Muscle layer of duodenum (tissue), 2 donors: ENCODE data around the gene RASL11A.
"Not testable (repeated sequence)": the region's sequence is repeated elsewhere in the genome, so short reads cannot be mapped to it uniquely, and the experiment has no call there.

Experiments used
- H3K27ac ChIP-seq: one replicate; pipeline ENCODE4 v1.7.0; 2013; ENCODE audit warnings: mild to moderate bottlenecking, low read length
- H3K27me3 ChIP-seq: one replicate; pipeline ENCODE4 v1.7.0; 2013; ENCODE audit warnings: low read depth, mild to moderate bottlenecking, control low read depth, low read length
- H3K36me3 ChIP-seq, 2 donors: one replicate each; pipeline ENCODE4 v1.7.0; 2013; ENCODE audit warnings: low read length in 2 of 2, control low read depth in 1 of 2, mild to moderate bottlenecking in 1 of 2; ENCODE audit not compliant: insufficient read depth in 2 of 2, control insufficient read depth in 1 of 2
- H3K4me1 ChIP-seq, 2 donors: one replicate each; pipeline ENCODE4 v1.7.0; 2013; ENCODE audit warnings: low read length in 2 of 2, mild to moderate bottlenecking in 2 of 2, control low read depth in 1 of 2, moderate library complexity in 1 of 2; ENCODE audit not compliant: insufficient read depth in 2 of 2, control insufficient read depth in 1 of 2
- H3K4me3 ChIP-seq, 2 donors: one replicate each; pipeline ENCODE4 v1.7.0; 2013; ENCODE audit warnings: low read length in 2 of 2, low read depth in 1 of 2, mild to moderate bottlenecking in 1 of 2
- H3K9me3 ChIP-seq, 2 donors: one replicate each; pipeline ENCODE4 v1.7.0; 2013; ENCODE audit warnings: low read length in 2 of 2, control low read depth in 1 of 2, mild to moderate bottlenecking in 1 of 2; ENCODE audit not compliant: control insufficient read depth in 1 of 2
- donor health status: healthy.

RASL11A gene

DNA sequence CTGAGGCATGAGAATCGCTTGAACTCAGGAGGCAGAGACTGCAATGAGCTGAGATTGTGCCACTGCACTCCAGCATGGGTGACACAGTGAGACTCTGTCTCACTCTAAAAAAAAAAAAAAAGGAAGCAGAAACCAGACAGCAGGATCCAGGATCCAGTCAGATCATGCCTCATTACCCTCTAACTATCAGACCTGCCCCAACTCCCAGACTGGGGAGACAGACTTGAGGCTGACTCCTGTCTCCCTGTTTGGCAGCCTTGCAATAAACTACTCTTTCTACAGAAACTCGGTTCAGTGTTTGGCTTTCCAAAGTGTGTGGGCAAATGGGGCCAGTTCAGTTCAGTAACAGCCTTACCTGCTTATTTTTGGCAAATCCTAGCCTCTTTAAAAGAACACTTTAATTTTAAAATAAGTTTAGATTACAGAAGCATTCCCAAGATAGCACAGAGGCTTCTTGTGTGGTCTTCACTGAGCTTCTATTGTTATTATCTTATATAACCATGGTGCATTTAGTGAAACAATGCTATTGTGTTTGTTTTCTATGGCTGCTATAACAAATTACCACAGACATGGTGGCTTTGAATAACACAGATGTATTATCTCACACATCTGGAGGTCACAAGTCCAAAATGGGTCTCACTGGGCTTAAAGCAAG is 18.5 kb downstream of the RASL11A start:
- Histone ChIP-seq H3K27me3 (no peaks in the 10 kb centered on the region), H3K27ac (no peak overlapping the region), H3K4me1 (no peaks in the 10 kb centered on the region), H3K36me3 (no peaks in the 10 kb centered on the region), H3K9me3 (no peaks in the 10 kb centered on the region), H3K4me3 (no peak overlapping the region)

DNA sequence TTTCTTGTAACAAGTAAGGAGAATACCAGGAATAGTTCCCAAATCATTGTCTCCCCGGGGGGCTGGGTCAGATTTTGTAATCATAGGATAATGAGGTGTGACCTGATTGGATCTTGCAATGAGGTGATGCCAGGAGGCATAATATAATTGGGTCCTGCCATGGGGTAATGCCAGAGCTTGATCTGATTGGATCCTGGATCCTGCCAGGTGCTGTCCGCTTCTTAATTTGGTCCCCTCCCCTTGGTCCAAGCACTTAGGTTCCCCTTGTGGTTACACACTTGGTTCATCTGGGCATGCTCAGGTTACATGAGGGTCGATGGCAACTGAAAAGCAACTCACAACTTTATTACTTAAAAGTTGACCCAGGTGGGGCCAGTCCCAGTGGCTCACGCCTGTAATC is 20.1 kb downstream of the RASL11A start:
- no peak overlapping the region for H3K27ac ChIP-seq
- H3K27me3 ChIP-seq = no peaks in the 10 kb centered on the region
- H3K4me1 ChIP-seq = no peaks in the 10 kb centered on the region
- no peak overlapping the region for H3K4me3 ChIP-seq
- H3K36me3 ChIP-seq = no peaks in the 10 kb centered on the region
- no peaks in the 10 kb centered on the region for H3K9me3 ChIP-seq

DNA sequence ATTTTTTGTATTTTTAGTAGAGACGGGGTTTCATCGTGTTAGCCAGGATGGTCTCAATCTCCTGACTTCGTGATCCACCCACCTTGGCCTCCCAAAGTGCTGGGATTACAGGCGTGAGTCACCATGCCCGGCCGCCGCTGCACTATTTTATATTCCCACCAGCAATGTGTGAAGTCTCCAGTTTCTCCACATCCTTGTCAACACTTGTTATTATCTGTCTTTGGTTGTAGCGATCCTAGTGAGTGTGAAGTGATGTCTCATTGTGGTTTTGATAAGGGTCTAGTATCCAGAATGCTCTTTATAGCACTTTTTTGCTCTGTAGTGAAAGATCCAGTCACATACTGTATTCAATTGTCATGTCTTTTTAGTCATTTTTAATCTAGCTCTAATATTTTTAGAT is 21.3 kb downstream of the RASL11A start:
- H3K27ac ChIP-seq, H3K4me1 ChIP-seq, H3K36me3 ChIP-seq, H3K4me3 ChIP-seq, H3K9me3 ChIP-seq, H3K27me3 ChIP-seq: not testable (repeated sequence)

DNA sequence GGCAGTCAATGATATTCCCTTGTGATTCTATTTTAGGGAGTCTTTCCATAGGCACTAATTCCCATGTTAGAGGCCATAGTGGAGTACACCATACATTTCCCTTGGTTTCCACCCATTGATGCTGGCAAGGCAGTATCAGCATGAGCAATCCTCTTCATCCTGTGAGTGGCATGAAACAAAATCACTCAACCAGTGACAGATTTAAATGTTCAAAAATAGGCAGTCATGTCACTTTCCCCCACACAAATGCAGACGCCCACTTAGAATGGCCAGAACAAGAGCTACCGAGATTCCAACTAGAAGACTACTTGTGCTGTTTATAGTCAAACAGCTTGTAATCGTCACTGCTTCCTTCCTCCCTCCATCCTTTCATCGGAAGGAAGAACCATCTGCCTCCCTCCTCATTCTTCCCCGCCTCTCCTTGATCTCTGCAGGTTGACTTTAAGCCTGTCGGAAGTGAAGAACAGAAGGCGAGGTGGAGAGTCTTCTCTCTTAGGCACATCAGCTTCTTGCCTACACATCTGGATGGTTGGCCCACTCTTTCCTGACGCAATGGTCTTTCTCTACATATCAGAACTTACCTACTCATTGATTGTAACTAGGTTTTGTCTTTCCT is 22.6 kb downstream of the RASL11A start:
- Histone ChIP-seq H3K9me3 (no peaks in the 10 kb centered on the region), H3K4me1 (no peaks in the 10 kb centered on the region), H3K4me3 (no peak overlapping the region), H3K27ac (no peak overlapping the region), H3K27me3 (no peaks in the 10 kb centered on the region), H3K36me3 (no peaks in the 10 kb centered on the region)

DNA sequence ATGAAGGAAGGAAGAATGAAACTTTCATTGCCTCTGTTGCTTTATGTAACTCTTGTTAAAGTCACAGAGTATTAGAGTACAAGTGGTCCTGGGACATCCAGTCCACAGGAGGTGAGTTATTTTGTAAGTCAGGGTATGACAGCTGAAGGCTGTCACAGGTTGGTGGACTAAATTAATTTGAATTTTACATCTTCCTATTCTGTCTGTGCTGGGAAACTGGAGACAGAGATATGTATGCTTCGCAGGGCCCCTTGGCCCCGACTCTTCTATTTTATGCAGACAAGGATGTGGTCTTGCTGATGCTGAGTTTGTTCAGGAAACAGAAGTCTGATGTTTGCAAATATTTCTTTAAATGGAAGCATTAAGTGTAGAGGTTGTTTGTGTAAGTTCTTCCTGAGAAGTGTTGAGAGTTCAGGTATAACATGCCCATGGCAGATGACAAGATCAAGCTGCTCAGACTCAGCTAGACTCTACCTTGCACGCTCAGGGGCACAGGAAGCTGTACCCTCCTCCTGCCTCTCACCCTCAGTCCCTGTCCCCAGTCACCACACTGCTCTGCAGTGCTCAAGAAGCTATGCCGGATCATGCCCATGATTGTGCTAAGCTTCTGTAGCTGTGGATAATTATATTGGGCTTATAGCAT is 23.4 kb downstream of the RASL11A start:
- no peaks in the 10 kb centered on the region for H3K27me3 ChIP-seq
- H3K4me1 ChIP-seq = no peaks in the 10 kb centered on the region
- H3K9me3 ChIP-seq = no peaks in the 10 kb centered on the region
- H3K4me3 ChIP-seq = no peak overlapping the region
- H3K36me3 ChIP-seq = no peaks in the 10 kb centered on the region
- no peak overlapping the region for H3K27ac ChIP-seq

DNA sequence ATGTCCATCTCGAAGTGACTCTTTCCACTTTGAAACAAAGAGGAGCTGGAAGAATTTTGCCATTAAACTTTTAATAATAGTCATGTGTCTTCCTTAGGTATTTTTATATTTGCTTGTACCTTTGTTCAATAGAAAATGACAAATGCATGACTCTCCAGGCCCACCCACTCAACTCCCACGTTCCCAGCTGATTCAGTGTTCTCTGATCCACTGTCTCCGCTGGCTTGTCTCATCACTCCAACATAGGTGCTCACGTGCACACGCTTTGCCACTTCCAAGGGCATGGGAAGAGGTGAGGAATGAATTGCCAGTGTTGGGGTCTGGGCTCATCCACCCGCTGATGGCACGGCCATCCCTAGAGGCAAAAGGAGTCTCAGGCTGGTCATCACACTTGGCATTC is 24.5 kb downstream of the RASL11A start:
- no peaks in the 10 kb centered on the region for H3K36me3 ChIP-seq
- H3K4me1 ChIP-seq = no peaks in the 10 kb centered on the region
- H3K27me3 ChIP-seq = no peaks in the 10 kb centered on the region
- no peak overlapping the region for H3K4me3 ChIP-seq
- no peaks in the 10 kb centered on the region for H3K9me3 ChIP-seq
- H3K27ac ChIP-seq = no peak overlapping the region

DNA sequence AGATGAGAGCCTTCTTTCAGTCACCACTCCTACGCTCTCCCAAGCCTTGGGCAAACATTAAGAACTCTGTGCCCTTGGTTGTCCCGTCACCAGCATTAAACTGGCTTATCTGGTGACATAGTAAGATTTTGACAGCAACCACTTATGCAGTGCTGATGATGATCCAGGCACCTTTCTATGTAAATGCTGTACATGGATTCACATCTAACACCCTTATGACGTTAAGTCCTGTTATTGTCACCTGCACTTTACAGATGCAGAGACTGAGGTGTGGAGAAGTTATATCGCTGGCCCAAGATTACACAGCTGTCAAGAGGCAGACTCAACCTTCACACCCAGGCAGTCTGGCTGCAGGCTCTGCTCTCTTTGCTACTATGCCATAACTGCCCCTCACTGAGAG is 25.0 kb downstream of the RASL11A start:
- H3K27ac ChIP-seq = no peak overlapping the region
- H3K9me3 ChIP-seq = no peaks in the 10 kb centered on the region
- H3K4me3 ChIP-seq = no peak overlapping the region
- no peaks in the 10 kb centered on the region for H3K36me3 ChIP-seq
- H3K27me3 ChIP-seq = no peaks in the 10 kb centered on the region
- no peaks in the 10 kb centered on the region for H3K4me1 ChIP-seq

DNA sequence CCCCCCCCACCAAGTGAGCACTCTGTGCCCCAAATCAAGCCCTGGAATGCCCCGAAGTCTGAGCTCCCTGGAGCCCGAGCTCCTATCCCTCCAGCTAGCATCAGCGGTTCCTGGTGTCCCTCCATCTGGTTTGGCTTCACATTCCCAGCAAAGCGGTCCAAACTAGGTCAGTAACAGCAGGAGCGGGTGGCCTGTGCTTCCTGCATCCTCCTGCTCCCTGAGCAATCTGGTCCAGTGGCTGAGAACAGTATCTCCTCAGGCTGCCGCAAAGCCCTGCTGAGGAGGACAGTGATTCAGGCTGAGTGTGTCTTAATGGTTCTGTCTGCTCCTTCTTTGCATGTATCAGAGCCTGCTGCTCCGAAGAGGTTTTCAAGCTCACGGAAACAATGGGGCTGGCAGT is 25.9 kb downstream of the RASL11A start:
- no peak overlapping the region for H3K4me3 ChIP-seq
- no peaks in the 10 kb centered on the region for H3K36me3 ChIP-seq
- no peaks in the 10 kb centered on the region for H3K4me1 ChIP-seq
- no peaks in the 10 kb centered on the region for H3K9me3 ChIP-seq
- no peak overlapping the region for H3K27ac ChIP-seq
- no peaks in the 10 kb centered on the region for H3K27me3 ChIP-seq

DNA sequence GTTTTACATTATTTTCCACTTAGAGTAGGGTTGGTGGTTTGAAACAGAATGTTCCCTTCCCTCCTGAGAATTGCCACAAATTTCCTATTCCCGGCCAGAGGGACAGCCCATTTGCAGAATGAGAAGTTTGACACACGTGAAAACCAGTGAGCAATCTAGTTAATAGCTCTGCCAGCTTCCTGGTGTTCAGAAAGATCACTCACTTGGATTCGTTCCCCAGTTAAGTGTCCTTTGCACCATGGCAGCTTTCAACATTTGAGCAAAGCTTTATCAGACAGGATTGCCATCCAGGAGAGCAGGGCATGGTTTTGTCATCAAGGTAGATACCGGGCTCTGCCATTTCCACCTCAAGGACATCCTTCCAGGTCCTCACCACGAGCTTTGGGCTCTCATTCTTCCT is 28.2 kb downstream of the RASL11A start:
- no peaks in the 10 kb centered on the region for H3K4me1 ChIP-seq
- H3K4me3 ChIP-seq = no peak overlapping the region
- H3K36me3 ChIP-seq = no peaks in the 10 kb centered on the region
- no peak overlapping the region for H3K27ac ChIP-seq
- no peaks in the 10 kb centered on the region for H3K27me3 ChIP-seq
- H3K9me3 ChIP-seq = no peaks in the 10 kb centered on the region

DNA sequence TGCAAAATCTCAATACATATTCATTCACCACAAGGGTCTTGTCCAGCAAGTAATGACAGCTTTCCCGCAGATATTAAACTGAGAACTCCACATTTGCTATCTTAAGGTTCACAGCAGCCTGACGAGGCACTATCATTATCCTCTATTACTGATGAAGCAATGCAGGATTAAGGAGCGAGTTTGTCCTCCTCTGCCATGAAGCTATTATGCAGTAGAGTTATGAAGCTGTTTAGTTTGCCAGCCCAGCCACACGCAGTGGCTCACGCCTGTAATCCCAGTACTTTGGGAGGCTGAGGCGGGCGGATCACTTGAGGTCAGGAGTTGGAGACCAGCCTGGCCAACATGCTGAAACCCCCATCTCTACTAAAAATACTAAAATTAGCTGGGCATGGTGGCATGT is 29.8 kb downstream of the RASL11A start:
- not testable (repeated sequence) for H3K36me3 ChIP-seq, H3K4me3 ChIP-seq, H3K27me3 ChIP-seq, H3K9me3 ChIP-seq, H3K4me1 ChIP-seq, H3K27ac ChIP-seq

DNA sequence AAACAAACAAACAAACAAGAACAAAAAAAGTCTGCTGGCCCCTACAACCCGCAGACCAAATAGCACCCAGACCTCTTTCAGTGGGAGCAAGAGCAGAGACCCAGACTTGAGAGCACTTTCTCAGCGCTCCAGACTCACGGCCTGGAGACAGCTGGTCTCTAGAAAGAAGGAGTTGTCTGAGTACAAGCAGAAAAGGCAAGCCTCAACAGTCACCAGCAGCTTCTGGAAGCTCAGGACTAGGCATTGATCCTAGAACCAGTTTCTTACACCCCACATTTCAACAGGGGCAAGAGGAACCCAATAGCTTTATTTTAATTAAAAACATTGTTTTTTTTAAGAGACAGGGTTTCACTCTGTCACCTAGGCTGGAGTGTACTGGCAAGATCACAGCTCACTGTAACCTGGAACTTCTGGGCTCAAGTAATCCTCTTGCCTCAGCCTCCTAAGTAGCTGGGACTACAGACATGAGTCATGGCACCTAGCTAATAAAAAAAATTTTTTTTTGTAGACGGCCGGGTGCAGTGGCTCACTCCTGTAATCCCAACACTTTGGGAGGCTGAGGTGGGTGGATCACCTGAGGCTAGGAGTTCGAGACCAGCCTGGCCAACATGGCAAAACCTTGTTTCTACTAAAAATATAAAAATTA is 30.4 kb downstream of the RASL11A start:
- Histone ChIP-seq H3K27ac (no peak overlapping the region), H3K36me3 (no peaks in the 10 kb centered on the region), H3K4me1 (no peaks in the 10 kb centered on the region), H3K9me3 (no peaks in the 10 kb centered on the region), H3K4me3 (no peak overlapping the region), H3K27me3 (no peaks in the 10 kb centered on the region)
